Measurements from ENCODE around the gene ANKS1B. TPM values are rescaled to one million over a fixed set of nuclear protein-coding genes. Genes with fewer than 3 reads are reported as not detected.

ANKS1B gene
- total and polyA plus RNA-seq, 10 of the 15 experiments (the other 5 are each of a cell fraction or from before 2014, with no cell fraction given): 0.16 to 1.3 (median 0.82) TPM; not detected in 7

DNA sequence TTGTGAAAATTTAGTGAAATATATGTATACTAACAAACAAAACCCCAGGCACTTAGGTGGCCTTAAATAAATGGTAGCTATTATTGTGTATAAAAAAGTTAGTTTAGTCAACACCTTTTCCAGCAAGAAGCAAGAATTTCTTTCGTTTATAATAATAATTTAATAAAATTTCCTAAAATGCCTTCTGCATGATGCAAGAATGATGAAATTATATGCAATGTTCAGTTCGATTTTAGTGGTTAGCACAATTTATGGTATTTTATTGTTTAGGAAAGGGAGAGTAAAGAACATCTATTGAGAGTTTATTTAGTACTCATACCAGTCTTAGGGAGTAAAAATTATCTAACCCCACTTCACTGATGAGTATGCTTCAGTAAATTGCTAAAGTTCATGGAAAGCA lies 1048.9 kb downstream of the ANKS1B start (continued):
- TF ChIP-seq TBL1XR1 (IDR thresholded peaks at IDR 0.05; ENCODE audit: low read depth, low read length) (no peak), EP300 (IDR thresholded peaks at IDR 0.05; ENCODE audit: borderline replicate concordance in 1 of 2, control insufficient read depth in 1 of 2, low read depth in 2 of 2, low read length in 2 of 2) (no peak)

DNA sequence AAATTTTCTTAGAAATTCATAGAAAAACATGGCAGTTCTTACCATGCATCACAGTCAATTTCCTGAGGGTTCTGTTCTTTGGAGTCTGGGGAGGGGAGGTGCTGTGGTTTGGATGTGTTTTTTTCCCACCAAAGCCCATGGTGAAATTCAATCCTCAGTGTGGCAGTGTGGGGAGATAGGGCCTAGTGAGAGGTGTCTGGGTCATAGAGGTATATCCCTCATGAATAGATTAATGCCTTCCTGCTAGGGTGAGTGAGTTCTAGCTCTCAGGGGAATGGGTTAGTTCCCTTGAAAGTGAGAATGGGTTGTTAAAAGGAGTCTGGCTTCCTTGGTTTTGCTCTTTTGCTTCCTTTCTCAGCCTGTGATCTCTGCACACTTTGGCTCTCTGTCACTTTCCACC lies 1061.9 kb downstream of the ANKS1B start:
- POLR2A ChIA-PET: no interaction called here
- DNase-seq (ENCODE audit: low read depth, low spot score) (no peak), ATAC-seq (no peak), FAIRE-seq (no peak)
- H3K79me2 ChIP-seq (ENCODE audit: control insufficient read depth, insufficient read depth, low read length): no peaks in the 10 kb centered on the region
- H3K4me2 ChIP-seq (ENCODE audit: control insufficient read depth, insufficient read depth): no peak overlapping the region
- no peaks in the 10 kb centered on the region for H4K20me1 ChIP-seq (ENCODE audit: control insufficient read depth, insufficient read depth)
- no peak overlapping the region for H3K4me3 ChIP-seq
- intact Hi-C loops (cut with micrococcal nuclease; ENCODE audit: unreplicated experiment): no loop called here
- H3K9ac ChIP-seq (ENCODE audit: control insufficient read depth, insufficient read depth, low read length): no peak overlapping the region
- no peaks in the 10 kb centered on the region for H3K27me3 ChIP-seq (replicated peaks in 1 of 2; ENCODE audit: control insufficient read depth in 2 of 2, insufficient read depth in 2 of 2, low read length in 1 of 2)
- in situ Hi-C loops (cut with MboI): no loop called here
- no peaks in the 10 kb centered on the region for H3K36me3 ChIP-seq (ENCODE audit: control insufficient read depth in 2 of 2, insufficient read depth in 2 of 2, low read length in 1 of 2)
- H2AFZ ChIP-seq (ENCODE audit: control insufficient read depth, low read depth, low read length): no peak overlapping the region
- CTCF ChIA-PET: no interaction called here
- BruUV-seq (replicated peaks): no TSS peak
- SMC1A ChIA-PET (ENCODE audit: uncharacterized antibody, unreplicated experiment): no interaction called here
- RAD21 ChIA-PET (ENCODE audit: unreplicated experiment): no interaction called here
- H3K27ac ChIP-seq (ENCODE audit: control insufficient read depth, insufficient read depth): no peak overlapping the region
- no peaks in the 10 kb centered on the region for H3K9me3 ChIP-seq (replicated peaks; ENCODE audit: control insufficient read depth, insufficient read depth, low read length)
- no peaks in the 10 kb centered on the region for H3K4me1 ChIP-seq (ENCODE audit: control insufficient read depth, insufficient read depth, low read length)
- no peak for TF ChIP-seq TCF7 (IDR thresholded peaks at IDR 0.05; ENCODE audit: borderline replicate concordance)
- TF ChIP-seq, protein P1, sequence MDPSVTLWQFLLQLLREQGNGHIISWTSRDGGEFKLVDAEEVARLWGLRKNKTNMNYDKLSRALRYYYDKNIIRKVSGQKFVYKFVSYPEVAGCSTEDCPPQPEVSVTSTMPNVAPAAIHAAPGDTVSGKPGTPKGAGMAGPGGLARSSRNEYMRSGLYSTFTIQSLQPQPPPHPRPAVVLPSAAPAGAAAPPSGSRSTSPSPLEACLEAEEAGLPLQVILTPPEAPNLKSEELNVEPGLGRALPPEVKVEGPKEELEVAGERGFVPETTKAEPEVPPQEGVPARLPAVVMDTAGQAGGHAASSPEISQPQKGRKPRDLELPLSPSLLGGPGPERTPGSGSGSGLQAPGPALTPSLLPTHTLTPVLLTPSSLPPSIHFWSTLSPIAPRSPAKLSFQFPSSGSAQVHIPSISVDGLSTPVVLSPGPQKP (IDR thresholded peaks at IDR 0.05; ENCODE audit: low read depth, low read length): no peak
- TF ChIP-seq RB1 (IDR thresholded peaks at IDR 0.05; ENCODE audit: borderline replicate concordance): no peak
- TF ChIP-seq KDM1A (IDR thresholded peaks at IDR 0.05; ENCODE audit: borderline replicate concordance): no peak
- TF ChIP-seq SMC3 (IDR thresholded peaks at IDR 0.05; ENCODE audit: borderline replicate concordance, low read length): no peak
- no peak for TF ChIP-seq CTCF (IDR thresholded peaks at IDR 0.05 in 2 of 3, conservative IDR thresholded peaks at IDR 0.05 in 1 of 3; ENCODE audit: control insufficient read depth in 2 of 3, extremely low read depth in 1 of 3, insufficient read depth in 1 of 3, low read depth in 3 of 3, low read length in 3 of 3)
- no peak for TF ChIP-seq EZH2 (IDR thresholded peaks at IDR 0.05; ENCODE audit: borderline replicate concordance, control insufficient read depth, low read depth, low read length)
- no peak for TF ChIP-seq E2F8 (IDR thresholded peaks at IDR 0.05; ENCODE audit: low read depth, partially characterized antibody)
- no peak for TF ChIP-seq ASH2L (IDR thresholded peaks at IDR 0.05; ENCODE audit: borderline replicate concordance, low read depth)
- no peak for TF ChIP-seq CHD1 (IDR thresholded peaks at IDR 0.05; ENCODE audit: low read depth, low read length)
- no peak for TF ChIP-seq NR2C2 (IDR thresholded peaks at IDR 0.05; ENCODE audit: borderline replicate concordance, control insufficient read depth, insufficient read length, low read depth)
- TF ChIP-seq NBN (IDR thresholded peaks at IDR 0.05): no peak
- no peak for TF ChIP-seq FOXM1 (IDR thresholded peaks at IDR 0.05; ENCODE audit: low read depth, low read length)
